ENCODE results near the gene PAM.

DNA sequence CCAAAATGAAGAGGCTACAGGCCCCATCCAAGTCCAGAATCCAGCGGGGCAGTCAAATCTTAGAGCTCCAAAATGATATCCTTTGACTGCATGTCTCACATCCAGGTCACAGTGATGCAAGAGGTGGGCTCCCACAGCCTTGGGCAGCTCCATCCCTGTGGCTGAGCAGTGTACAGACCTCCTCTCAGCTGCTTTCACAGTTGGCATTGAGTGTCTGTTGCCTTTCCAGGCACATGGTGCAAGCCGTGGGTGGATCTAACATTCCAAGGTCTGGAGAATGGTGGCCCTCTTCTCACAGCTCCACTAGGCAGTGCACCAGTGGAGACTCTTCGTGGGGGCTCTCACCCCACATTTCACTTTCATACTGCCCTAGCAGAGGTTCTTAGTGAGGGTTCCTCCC lies 244.1 kb downstream of the PAM start:
- TF ChIP-seq, protein P1, sequence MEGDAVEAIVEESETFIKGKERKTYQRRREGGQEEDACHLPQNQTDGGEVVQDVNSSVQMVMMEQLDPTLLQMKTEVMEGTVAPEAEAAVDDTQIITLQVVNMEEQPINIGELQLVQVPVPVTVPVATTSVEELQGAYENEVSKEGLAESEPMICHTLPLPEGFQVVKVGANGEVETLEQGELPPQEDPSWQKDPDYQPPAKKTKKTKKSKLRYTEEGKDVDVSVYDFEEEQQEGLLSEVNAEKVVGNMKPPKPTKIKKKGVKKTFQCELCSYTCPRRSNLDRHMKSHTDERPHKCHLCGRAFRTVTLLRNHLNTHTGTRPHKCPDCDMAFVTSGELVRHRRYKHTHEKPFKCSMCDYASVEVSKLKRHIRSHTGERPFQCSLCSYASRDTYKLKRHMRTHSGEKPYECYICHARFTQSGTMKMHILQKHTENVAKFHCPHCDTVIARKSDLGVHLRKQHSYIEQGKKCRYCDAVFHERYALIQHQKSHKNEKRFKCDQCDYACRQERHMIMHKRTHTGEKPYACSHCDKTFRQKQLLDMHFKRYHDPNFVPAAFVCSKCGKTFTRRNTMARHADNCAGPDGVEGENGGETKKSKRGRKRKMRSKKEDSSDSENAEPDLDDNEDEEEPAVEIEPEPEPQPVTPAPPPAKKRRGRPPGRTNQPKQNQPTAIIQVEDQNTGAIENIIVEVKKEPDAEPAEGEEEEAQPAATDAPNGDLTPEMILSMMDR (IDR thresholded peaks at IDR 0.05 in 2 of 3, conservative IDR thresholded peaks at IDR 0.05 in 1 of 3; ENCODE audit: borderline replicate concordance in 1 of 3, insufficient read depth in 1 of 3, low read depth in 2 of 3, low read length in 2 of 3): no peak
- no peak for TF ChIP-seq SIN3A (IDR thresholded peaks at IDR 0.05; ENCODE audit: low read depth)
- no peak for TF ChIP-seq POLR2A (IDR thresholded peaks at IDR 0.05; ENCODE audit: borderline replicate concordance, extremely low read depth, insufficient read depth, insufficient read length)
- TF ChIP-seq EZH2 (IDR thresholded peaks at IDR 0.05): no peak
